ENCODE measurements around the gene PRSS58.

Gene PRSS58

GRCh38 chr7:142228537-142229104 is 29.2 kb downstream of the PRSS58 start:
- WGBS (ENCODE audit: insufficient coverage): no CpG with 5 or more reads among the region's 1 CpG
- Histone ChIP-seq H3K4me3 (ENCODE audit: control insufficient read depth in 1 of 7, extremely low read depth in 1 of 7, insufficient read depth in 4 of 7, low read depth in 2 of 7, low read length in 6 of 7) (no peak overlapping the region), H3K9me3 (ENCODE audit: control extremely low read depth in 1 of 5, control insufficient read depth in 4 of 5, insufficient read depth in 2 of 5, low read depth in 1 of 5, low read length in 4 of 5) (no peaks in the 10 kb centered on the region), H3K27ac (ENCODE audit: insufficient read depth in 1 of 2, low read depth in 1 of 2, low read length in 2 of 2, poor library complexity in 1 of 2, severe bottlenecking in 2 of 2) (no peak overlapping the region), H3K27me3 (replicated peaks in 2 of 5; ENCODE audit: control insufficient read depth in 4 of 5, insufficient read depth in 5 of 5, low read length in 4 of 5) (peaks cover 0 to 5% (median 0%) of the 10 kb centered on the region in 5 experiments), H3K4me1 (ENCODE audit: control extremely low read depth in 1 of 4, control insufficient read depth in 4 of 4, insufficient read depth in 4 of 4, low read length in 3 of 4) (no peaks in the 10 kb centered on the region), H3K36me3 (ENCODE audit: control insufficient read depth in 4 of 4, insufficient read depth in 4 of 4, low read length in 3 of 4) (no peaks in the 10 kb centered on the region)
- no peak for DNase-seq
- CTCF ChIA-PET: interaction anchor here (1.1 kb wide), 1 partner anchor 9 kb away, joined by 4 read pairs; no protein-coding TSS in a partner anchor
- POLR2A ChIA-PET: interaction anchor here (0.5 kb wide), 1 partner anchor 232 kb away, joined by 3 read pairs; no protein-coding TSS in a partner anchor

Measured in common myeloid progenitor, CD34-positive (primary cell).